Measurements from ENCODE around the gene CTSD. TPM values are rescaled to one million over a fixed set of nuclear protein-coding genes. Genes with fewer than 3 reads are reported as not detected.

The CTSD gene
- total and polyA plus RNA-seq, 2 of the 4 experiments (the other 2 are of a cell fraction) = 39.8 to 166 TPM

DNA sequence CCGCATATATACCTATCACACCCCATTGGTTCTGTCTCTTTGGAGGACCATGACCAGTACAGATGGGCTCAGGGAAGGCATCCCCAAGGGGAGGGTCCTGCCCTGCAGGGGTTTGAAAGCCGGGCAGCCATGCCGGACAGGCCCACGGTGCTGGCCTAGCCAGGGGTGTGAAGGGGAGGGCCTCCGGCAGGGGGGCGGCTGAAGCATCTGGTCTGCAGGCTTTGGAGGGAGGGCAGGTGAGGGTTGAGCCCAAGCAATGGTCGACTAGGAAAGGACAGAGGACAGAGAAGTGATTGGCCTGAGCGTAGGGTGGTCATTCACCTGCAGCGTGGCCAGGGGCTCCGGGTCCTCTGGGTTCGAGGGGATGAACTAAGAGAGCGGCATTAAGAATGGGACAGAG lies 11.2 kb upstream of the CTSD start:
- H3K18ac ChIP-seq (ENCODE audit: low read depth, low read length) = no peak overlapping the region
- ATAC-seq (ENCODE audit: low read depth) (no peak), DNase-seq (no peak)
- H3K79me1 ChIP-seq (ENCODE audit: low read depth in 1 of 2, low read length in 2 of 2) = no peaks in the 10 kb centered on the region
- POLR2A ChIA-PET (ENCODE audit: unreplicated experiment) = no interaction called here
- peaks cover 22% of the 10 kb centered on the region for H3K27me3 ChIP-seq (ENCODE audit: control insufficient read depth, insufficient read depth, low read length)
- BruUV-seq (replicated peaks) = no TSS peak
- no peak overlapping the region for H2BK120ac ChIP-seq (ENCODE audit: low read depth, low read length)
- TF ChIP-seq, protein P1, sequence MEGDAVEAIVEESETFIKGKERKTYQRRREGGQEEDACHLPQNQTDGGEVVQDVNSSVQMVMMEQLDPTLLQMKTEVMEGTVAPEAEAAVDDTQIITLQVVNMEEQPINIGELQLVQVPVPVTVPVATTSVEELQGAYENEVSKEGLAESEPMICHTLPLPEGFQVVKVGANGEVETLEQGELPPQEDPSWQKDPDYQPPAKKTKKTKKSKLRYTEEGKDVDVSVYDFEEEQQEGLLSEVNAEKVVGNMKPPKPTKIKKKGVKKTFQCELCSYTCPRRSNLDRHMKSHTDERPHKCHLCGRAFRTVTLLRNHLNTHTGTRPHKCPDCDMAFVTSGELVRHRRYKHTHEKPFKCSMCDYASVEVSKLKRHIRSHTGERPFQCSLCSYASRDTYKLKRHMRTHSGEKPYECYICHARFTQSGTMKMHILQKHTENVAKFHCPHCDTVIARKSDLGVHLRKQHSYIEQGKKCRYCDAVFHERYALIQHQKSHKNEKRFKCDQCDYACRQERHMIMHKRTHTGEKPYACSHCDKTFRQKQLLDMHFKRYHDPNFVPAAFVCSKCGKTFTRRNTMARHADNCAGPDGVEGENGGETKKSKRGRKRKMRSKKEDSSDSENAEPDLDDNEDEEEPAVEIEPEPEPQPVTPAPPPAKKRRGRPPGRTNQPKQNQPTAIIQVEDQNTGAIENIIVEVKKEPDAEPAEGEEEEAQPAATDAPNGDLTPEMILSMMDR (conservative IDR thresholded peaks at IDR 0.05; ENCODE audit: low read depth, low read length) = no peak
- TF ChIP-seq POLR2A (IDR thresholded peaks at IDR 0.05; ENCODE audit: low read depth, low read length) (no peak), MXI1 (IDR thresholded peaks at IDR 0.05; ENCODE audit: borderline replicate concordance, low read depth, low read length) (no peak), RCOR1 (IDR thresholded peaks at IDR 0.05; ENCODE audit: insufficient replicate concordance, low read length) (no peak)
- TF ChIP-seq, protein P2, sequence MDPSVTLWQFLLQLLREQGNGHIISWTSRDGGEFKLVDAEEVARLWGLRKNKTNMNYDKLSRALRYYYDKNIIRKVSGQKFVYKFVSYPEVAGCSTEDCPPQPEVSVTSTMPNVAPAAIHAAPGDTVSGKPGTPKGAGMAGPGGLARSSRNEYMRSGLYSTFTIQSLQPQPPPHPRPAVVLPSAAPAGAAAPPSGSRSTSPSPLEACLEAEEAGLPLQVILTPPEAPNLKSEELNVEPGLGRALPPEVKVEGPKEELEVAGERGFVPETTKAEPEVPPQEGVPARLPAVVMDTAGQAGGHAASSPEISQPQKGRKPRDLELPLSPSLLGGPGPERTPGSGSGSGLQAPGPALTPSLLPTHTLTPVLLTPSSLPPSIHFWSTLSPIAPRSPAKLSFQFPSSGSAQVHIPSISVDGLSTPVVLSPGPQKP (IDR thresholded peaks at IDR 0.05; ENCODE audit: borderline replicate concordance, low read depth, low read length) = no peak
- TF ChIP-seq, protein P3, sequence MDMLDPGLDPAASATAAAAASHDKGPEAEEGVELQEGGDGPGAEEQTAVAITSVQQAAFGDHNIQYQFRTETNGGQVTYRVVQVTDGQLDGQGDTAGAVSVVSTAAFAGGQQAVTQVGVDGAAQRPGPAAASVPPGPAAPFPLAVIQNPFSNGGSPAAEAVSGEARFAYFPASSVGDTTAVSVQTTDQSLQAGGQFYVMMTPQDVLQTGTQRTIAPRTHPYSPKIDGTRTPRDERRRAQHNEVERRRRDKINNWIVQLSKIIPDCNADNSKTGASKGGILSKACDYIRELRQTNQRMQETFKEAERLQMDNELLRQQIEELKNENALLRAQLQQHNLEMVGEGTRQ (IDR thresholded peaks at IDR 0.05; ENCODE audit: low read depth, low read length) = no peak
- H4K91ac ChIP-seq (ENCODE audit: insufficient read depth, low read depth, low read length) = no peak overlapping the region
- 81% methylated on average over 8 of the region's 12 CpGs; no CpG with 5 or more reads in 1 of the 2 experiments for WGBS, 2 experiments (ENCODE audit: extremely low coverage in 2 of 2, insufficient read length in 1 of 2)
- intact Hi-C loops (cut with micrococcal nuclease) = no loop called here
- H2AK9ac ChIP-seq (replicated peaks; ENCODE audit: low read depth, low read length, poor library complexity) = no peak overlapping the region
- H2BK5ac ChIP-seq (ENCODE audit: low read depth, low read length, poor library complexity, severe bottlenecking) = no peak overlapping the region
- no peak overlapping the region for H4K8ac ChIP-seq (ENCODE audit: low read depth in 2 of 2, low read length in 2 of 2)
- no peak overlapping the region for H2AFZ ChIP-seq (replicated peaks; ENCODE audit: low read length, poor library complexity)
- no peak overlapping the region for H2BK15ac ChIP-seq (ENCODE audit: low read depth, low read length)
- H4K20me1 ChIP-seq (ENCODE audit: insufficient read depth, low read length) = no peaks in the 10 kb centered on the region
- H2AK5ac ChIP-seq (ENCODE audit: low read depth, low read length) = no peak overlapping the region
- H3K4me1 ChIP-seq (ENCODE audit: control insufficient read depth, insufficient read depth, low read length) = peaks cover 14% of the 10 kb centered on the region
- in situ Hi-C loops (cut with MboI; ENCODE audit: low sequenced_read_pairs) = no loop called here
- H3K9me1 ChIP-seq (ENCODE audit: insufficient read depth, low read length) = peaks cover 8% of the 10 kb centered on the region
- H3K4me2 ChIP-seq (ENCODE audit: low read depth, low read length) = no peak overlapping the region
- no peak overlapping the region for H3K4ac ChIP-seq (ENCODE audit: low read depth, low read length)
- H3K9ac ChIP-seq (ENCODE audit: low read depth, low read length) = no peak overlapping the region
- H3K36me3 ChIP-seq (ENCODE audit: control insufficient read depth, insufficient read depth, low read length) = no peaks in the 10 kb centered on the region
- no peak overlapping the region for H3K4me3 ChIP-seq (ENCODE audit: insufficient read depth, low read depth, low read length)
- dilution Hi-C loops (cut with HindIII; ENCODE audit: low sequenced_read_pairs, unreplicated experiment) = no loop called here
- CTCF ChIA-PET = no interaction called here
- H4K5ac ChIP-seq (ENCODE audit: low read depth, low read length) = no peak overlapping the region
- no peak overlapping the region for H3K56ac ChIP-seq (ENCODE audit: extremely low read depth, insufficient read depth, low read length)
- no peak overlapping the region for H2BK20ac ChIP-seq (ENCODE audit: low read depth, low read length)
- peaks cover 9% of the 10 kb centered on the region for H3K9me3 ChIP-seq (ENCODE audit: control insufficient read depth, insufficient read depth, low read length)
- no peak overlapping the region for H3K23ac ChIP-seq (ENCODE audit: low read depth, low read length)
- H3K27ac ChIP-seq (ENCODE audit: insufficient read depth, low read length) = no peak overlapping the region
- H3K14ac ChIP-seq (replicated peaks; ENCODE audit: low read depth, low read length) = no peak overlapping the region

Data from IMR-90 (cell line).